GM13977 (cell line): Measurements from ENCODE around the gene P4HA3.

Experiments
- DNase-seq: peaks from one replicate; pipeline ENCODE4 v3.0.0; 2012; ENCODE audit warnings: low spot score
- CTCF ChIP-seq: IDR thresholded peaks from 2 replicates; pipeline ENCODE4 v1.5.1; 2012; ENCODE audit warnings: mild to moderate bottlenecking, control low read depth; ENCODE audit not compliant: insufficient read depth; ENCODE audit errors: extremely low read depth, missing control alignments
- in situ Hi-C: fragments of 300-500 bp; cut with MboI; formaldehyde crosslinking; loops from one replicate; pipeline ENCODE4 v1.12.0; 2022; ENCODE audit warnings: low sequenced_read_pairs, low pct_unique_long_range_greater_than_20kb, mixed read lengths, inconsistent platforms; ENCODE audit not compliant: unreplicated experiment

The P4HA3 gene

DNA sequence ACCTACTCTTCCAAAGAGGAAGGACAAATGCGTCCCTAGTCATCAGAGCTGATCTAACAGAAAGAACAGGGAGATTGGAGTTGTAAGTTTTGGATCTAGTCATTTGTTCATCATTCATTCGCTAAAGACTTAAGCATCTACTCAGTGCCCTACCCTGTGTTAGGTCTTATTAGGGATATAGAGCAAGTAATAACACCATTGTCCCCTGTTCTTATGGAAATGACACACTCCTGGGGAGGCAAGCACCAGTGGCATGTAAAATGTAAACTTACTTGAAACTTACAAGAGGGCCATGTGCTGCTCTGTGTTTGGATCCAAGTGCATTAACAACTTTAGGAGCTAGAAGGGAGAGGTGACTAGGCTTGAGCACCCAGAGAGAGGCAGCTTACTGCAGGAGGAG lies 61.9 kb downstream of the P4HA3 start:
- no peak for DNase-seq
- in situ Hi-C loops = no loop called here
- no peak for TF ChIP-seq CTCF

DNA sequence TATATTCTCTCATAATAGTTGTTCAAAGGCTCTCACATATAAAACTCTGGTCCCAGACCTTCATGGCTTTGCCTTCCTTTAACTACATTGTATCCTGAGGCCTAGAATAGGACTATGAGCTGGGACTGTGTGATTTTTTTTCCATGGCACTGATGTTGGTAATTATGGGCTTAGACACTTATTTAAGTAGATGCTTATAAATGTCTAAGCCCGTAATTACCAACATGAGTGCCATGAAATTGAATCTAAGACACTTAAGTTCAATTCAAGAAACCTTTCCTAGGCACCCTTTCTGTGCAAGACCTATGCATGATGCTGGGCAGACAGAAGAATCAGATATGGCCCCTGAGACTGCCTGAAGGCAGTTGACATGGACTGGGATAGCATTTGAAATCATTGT lies 63.0 kb downstream of the P4HA3 start:
- in situ Hi-C loops = no loop called here
- TF ChIP-seq CTCF = no peak
- DNase-seq = no peak

GRCh38 chr11:74238243-74238642 lies 73.2 kb downstream of the P4HA3 start:
- no peak for TF ChIP-seq CTCF
- no peak for DNase-seq
- in situ Hi-C loops = no loop called here

GRCh38 chr11:74237541-74237940 lies 73.9 kb downstream of the P4HA3 start:
- TF ChIP-seq CTCF = no peak
- no peak for DNase-seq
- in situ Hi-C loops = no loop called here

- DNase-seq = no peak
- no peak for TF ChIP-seq CTCF
- in situ Hi-C loops = no loop called here
Observed at GRCh38 chr11:74235121-74235520, 76.3 kb downstream of the P4HA3 start.

DNA sequence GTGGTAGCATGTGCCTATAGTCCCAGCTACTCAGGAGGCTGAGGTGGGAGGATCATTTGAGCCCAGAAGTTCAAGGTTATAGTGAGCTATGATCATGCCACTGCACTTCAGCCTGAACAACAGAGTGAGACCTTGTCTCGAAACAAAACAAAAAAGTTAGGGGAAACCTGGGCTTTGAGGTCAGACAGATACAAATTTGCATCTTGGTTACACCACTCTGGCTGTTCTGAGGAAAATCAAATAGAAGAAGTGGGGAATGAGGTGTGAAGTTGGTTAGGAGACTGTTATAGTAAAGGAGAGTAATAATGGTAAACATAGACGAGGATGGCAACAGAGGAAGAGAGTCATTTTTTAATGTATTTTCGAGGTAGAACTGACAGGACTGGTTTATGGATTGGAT lies 77.8 kb downstream of the P4HA3 start:
- no peak for TF ChIP-seq CTCF
- in situ Hi-C loops = no loop called here
- no peak for DNase-seq

GRCh38 chr11:74232311-74232950 lies 79.0 kb downstream of the P4HA3 start:
- in situ Hi-C loops = no loop called here
- no peak for DNase-seq
- no peak for TF ChIP-seq CTCF
